C1 segment of cervical spinal cord (tissue), 14 donors: ENCODE results near the gene HABP4.

Experiments used
- DNase-seq, 14 donors: peaks; one replicate each; lab custom pipeline; 2025; lab: John Stamatoyannopoulos, UW

HABP4 gene

DNA sequence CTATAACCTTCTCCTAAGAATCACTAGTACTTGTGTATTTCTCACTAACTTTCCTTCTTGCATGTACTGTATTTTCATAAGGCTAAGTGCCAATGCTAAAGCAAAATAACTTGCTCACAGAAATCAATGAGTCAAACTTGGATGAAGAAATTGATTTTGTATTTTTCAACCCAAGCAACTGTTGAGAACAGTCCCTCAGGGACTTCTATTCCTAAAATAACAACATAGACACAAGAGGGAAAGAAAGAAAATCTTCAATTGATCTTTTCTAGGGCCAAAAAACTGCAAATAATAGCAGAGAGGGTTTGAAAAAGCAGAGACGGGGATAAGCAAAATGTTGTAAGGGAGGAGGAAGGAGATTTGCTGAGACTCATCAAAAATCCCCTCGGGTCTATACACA is 69.8 kb downstream of the HABP4 start:
- no peak for DNase-seq

DNA sequence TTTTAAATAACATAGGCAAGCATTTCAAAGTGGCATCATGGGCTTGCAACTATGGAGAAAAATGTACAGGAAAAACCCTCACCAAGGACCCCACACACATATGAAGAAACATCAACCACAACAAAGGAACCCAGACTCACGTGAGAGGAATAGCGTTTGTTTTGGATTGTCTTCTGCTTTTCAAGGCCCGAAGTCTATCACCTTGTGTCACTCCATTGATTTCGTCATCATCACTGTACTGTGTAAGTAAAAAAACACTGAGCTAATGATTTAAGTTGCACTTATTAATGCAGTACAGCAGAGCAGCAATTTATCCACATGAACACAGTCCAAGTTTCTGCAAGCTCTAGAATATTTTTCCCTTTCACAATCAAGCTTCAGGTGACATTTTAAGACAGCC is 72.4 kb downstream of the HABP4 start:
- no peak for DNase-seq

DNA sequence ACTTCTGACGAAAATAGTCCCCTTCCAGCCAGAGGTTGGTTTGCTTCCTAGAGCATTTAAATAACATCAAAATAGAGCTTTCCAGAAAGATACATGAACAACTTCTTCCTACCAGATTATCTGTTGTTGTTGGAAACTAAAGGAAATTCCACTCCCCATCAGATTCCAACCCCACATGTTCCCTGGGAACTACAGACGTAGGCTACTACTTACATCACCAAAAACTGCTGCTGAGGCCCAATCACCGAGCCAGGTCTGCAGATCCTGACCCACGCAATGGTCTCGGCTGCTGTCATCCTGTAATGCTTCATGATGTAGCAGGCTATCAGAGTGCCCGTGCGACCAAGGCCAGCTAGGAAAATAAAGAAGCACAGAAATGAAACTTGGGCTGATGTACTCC is 73.4 kb downstream of the HABP4 start:
- no peak for DNase-seq

DNA sequence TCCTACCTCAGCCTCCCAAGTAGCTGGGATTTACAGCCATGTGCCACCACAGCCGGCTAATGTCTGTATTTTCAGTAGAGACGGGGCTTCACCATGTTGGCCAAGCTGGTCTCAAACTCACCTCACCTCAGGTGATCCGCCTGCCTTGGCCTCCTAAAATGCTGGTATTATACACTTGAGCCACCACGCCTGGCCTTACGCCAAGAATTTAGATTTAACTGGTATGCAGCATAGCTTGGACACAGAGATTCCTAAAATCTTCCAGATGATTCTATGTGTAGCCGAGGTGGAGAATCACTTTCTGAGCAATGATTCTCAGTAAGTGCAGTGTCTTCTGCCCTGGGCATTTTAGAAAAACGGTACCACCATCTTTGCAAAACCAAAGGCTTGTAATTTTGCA is 74.1 kb downstream of the HABP4 start:
- no peak for DNase-seq

DNA sequence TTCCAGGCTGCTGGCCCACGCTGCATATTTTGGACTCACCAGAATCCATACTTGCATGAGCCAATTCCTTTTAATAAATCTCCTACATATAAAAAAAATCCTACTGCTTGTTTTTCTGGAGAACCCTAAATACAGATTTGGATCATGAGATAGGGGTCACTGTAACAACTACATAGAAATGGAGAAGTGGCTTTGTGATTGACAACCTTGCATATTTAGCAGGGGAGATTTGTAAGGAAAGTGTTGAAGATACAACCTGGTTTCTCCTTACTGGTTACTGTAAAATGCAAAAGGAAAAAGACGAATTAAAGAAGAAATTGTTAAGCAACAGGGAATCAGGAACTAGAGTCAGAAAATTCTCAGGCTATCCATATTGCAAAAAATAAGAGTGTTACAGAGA is 74.8 kb downstream of the HABP4 start:
- DNase-seq, result no peak

DNA sequence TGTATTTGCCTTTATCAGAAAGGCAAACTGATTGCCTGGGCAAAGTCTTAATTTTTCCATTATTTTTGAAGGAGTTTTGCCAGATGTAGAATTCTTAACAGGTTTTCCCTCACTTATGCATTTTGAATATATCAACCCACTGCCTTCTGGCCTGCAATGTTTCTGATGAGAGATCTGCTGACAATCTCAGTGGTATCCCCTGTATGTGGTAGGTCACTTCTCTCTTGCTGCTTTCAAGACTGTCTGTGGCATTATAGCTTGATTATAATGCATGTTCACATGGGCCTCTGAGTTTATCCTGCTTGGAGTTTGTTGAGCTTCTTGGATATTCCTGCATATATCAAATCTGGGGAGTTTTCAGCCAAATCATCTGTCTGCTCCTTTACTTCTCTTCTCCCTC is 82.2 kb downstream of the HABP4 start:
- DNase-seq, result no peak

DNA sequence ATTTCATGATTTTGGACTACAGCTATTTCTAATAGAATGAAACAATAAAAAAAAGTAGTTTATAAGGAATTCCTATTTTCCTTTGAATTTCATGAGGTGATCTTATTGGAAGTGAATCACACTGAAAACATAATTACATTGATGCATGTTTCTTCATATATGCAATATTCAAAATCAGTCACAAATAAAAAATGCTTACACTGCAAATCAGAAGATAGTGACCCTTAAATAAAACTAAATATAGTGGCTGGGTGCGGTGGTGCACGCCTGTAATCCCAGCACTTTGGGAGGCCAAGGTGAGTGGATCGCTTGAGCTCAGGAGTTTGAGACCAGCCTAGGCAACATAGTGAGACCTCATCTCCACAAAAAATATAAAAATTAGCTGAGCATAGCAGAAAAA is 90.1 kb downstream of the HABP4 start:
- no peak for DNase-seq
